GM20000 (cell line): ENCODE data around the gene RGS6.

Experiments used
- DNase-seq: peaks from one replicate; pipeline ENCODE4 v3.0.0; 2012; ENCODE audit warnings: low spot score
- CTCF ChIP-seq: IDR thresholded peaks from 2 replicates; pipeline ENCODE4 v1.5.1; 2012; ENCODE audit warnings: mild to moderate bottlenecking, control low read depth; ENCODE audit errors: extremely low read depth, missing control alignments

The RGS6 gene

GRCh38 chr14:72606879-72607278, 674.6 kb downstream of the RGS6 start:
- TF ChIP-seq CTCF, result no peak

GRCh38 chr14:72607386-72608130, 675.3 kb downstream of the RGS6 start:
- no peak for TF ChIP-seq CTCF
- no peak for DNase-seq

More at GRCh38 chr14:72606879-72607278, 674.6 kb downstream of the RGS6 start:
- no peak for DNase-seq

- DNase-seq, result no peak
- no peak for TF ChIP-seq CTCF
Observed at GRCh38 chr14:72608391-72609204, 676.4 kb downstream of the RGS6 start.

- DNase-seq, result no peak
- no peak for TF ChIP-seq CTCF
Observed at GRCh38 chr14:72609205-72609916, 677.1 kb downstream of the RGS6 start.

GRCh38 chr14:72610096-72610830, 678.0 kb downstream of the RGS6 start:
- no peak for TF ChIP-seq CTCF
- DNase-seq, result no peak

GRCh38 chr14:72610831-72611200, 678.6 kb downstream of the RGS6 start:
- no peak for DNase-seq
- no peak for TF ChIP-seq CTCF
